Epithelial cell of esophagus (primary cell): ENCODE data around the gene TNFRSF4.

ENCODE experiments used
- DNase-seq: peaks from one replicate; pipeline ENCODE4 v3.0.0; 2010; ENCODE audit warnings: low read depth
- H3K4me3 ChIP-seq: 2 replicates; pipeline ENCODE4 v1.5.1; 2011; ENCODE audit warnings: mild to moderate bottlenecking, low read length, control low read depth
- TF ChIP-seq, protein P1 (sequence below): IDR thresholded peaks from 2 replicates; pipeline ENCODE4 v1.5.1; 2011; ENCODE audit warnings: low read depth, mild to moderate bottlenecking, low read length, control low read depth, inconsistent platforms; ENCODE audit not compliant: insufficient read depth; ENCODE audit errors: missing control alignments

Gene TNFRSF4

DNA sequence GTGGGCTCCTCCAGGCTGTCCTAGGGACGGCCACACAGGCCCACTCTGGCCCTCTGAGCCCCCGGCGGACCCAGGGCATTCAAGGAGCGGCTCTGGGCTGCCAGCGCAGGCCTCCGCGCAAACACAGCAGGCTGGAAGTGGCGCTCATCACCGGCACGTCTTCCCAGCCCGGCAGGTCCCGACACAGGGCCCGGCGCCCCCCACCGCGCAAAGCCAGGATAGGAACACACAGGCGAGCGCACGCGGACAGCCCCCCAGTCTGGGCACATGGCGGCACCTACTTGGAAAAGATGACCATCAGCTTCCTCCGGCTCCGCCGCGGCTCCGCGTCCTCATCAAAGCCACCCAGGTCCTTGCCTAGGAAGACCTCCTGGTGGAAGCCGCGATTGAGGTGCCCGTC is 14.2 kb upstream of the TNFRSF4 start:
- TF ChIP-seq, protein P1, sequence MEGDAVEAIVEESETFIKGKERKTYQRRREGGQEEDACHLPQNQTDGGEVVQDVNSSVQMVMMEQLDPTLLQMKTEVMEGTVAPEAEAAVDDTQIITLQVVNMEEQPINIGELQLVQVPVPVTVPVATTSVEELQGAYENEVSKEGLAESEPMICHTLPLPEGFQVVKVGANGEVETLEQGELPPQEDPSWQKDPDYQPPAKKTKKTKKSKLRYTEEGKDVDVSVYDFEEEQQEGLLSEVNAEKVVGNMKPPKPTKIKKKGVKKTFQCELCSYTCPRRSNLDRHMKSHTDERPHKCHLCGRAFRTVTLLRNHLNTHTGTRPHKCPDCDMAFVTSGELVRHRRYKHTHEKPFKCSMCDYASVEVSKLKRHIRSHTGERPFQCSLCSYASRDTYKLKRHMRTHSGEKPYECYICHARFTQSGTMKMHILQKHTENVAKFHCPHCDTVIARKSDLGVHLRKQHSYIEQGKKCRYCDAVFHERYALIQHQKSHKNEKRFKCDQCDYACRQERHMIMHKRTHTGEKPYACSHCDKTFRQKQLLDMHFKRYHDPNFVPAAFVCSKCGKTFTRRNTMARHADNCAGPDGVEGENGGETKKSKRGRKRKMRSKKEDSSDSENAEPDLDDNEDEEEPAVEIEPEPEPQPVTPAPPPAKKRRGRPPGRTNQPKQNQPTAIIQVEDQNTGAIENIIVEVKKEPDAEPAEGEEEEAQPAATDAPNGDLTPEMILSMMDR, result no peak
- no peak overlapping the region for H3K4me3 ChIP-seq
- no peak for DNase-seq

DNA sequence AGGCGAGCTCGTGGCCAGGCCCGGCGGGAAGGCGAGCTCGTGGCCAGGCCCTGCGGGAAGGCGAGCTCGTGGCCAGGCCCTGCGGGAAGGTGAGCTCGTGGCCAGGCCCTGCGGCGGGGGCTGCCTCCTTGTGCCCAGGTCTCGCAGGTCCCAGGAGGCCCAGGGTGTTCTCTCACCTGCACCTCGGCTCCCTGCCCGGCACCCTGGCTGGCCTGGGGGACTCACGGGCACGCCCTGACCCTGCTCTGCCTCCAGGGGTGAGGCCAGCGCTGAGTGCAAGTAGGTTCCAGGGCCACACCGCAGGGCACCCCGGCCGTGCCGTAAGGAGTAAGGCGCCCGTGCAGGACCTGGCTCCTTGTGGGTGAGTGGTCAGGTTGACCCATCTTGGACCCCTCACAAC is 13.4 kb upstream of the TNFRSF4 start:
- TF ChIP-seq, protein P1, result no peak
- H3K4me3 ChIP-seq, result no peak overlapping the region
- DNase-seq, result no peak

DNA sequence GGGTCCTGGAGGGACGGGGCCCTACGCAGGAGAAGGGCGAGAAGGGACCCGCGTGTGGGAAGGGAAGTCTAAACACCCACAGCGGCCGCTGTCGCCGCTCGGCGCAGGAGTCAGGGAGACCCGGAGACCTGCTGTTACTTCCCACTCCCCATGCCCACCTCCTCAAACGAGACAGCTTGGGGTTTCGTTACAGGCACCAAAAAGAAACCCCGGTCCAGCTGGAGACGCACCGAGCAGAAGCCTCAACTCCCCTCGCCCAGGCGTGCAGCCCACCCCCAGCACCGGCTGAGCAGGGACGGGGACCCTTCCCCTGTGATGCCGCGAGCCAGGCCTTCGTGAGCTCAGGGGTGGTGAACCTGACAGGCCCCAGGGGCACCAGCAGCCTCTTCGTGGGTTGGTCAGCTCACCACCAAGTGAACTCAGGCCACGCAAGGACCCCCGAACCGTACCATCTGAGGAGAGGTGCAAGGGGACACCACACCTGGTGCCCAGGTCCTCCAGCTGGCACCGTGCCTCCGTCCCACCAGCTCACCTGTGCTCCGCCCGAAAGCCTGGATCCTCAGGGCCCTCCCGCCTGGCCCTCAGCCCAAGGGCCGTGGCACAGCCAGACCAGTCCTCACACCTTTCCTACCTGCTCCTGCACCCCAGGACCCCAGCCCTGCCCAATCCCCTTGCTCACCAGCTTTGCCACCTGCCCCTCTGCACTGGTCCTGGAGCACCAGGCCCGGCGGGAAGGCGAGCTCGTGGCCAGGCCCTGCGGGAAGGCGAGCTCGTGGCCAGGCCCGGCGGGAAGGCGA is 12.8 kb upstream of the TNFRSF4 start:
- TF ChIP-seq, protein P1, result no peak
- no peak for DNase-seq
- no peak overlapping the region for H3K4me3 ChIP-seq

DNA sequence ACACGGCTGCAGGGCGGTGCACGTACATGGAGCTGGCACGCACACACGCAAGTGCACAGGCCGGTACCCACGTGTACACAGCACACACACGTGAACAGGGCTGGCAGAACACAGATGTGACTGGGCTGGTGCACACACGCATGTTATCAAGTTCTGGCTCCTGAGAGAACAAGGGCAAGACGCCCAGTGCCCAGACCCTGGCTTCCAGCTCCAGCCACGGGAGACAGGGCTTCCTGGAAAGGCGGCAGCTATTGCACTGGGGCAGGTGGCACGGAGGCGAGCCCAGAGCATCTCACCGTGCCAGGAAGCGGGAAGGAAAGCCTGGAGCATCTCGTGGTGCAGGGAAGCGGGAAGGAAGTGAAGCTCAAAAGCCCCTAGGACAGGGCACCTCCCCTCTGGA is 12.0 kb upstream of the TNFRSF4 start:
- DNase-seq, result no peak
- TF ChIP-seq, protein P1, result no peak
- no peak overlapping the region for H3K4me3 ChIP-seq

DNA sequence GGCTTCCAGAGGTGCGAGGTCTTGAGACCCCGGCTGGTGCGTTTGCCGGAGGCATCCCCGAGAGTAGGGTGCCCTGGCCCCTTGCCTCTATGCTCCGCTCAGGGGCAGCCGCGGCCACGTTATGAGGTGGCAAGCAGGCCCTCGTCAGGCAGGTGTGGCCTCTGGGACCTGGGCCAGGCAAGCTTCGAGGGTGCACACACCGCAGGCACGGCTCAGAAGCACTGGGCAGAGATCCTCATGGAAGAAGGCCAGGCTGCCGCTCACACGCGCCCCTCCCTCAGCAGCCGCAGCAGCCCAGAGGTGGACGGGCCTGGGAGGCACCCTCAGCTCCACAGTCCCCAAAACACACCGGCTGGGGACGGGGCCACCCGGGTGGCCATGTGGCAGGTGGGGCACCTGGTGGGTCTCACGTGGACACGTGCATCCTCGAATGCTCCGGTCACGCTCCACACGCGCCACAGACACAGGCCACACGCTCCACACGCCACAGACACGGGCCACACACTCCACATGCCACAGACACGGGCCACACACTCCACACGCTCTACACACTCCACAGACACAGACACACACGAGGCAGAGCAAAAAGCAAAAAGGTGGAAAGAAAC is 11.4 kb upstream of the TNFRSF4 start:
- no peak overlapping the region for H3K4me3 ChIP-seq
- TF ChIP-seq, protein P1, result no peak
- DNase-seq, result no peak

DNA sequence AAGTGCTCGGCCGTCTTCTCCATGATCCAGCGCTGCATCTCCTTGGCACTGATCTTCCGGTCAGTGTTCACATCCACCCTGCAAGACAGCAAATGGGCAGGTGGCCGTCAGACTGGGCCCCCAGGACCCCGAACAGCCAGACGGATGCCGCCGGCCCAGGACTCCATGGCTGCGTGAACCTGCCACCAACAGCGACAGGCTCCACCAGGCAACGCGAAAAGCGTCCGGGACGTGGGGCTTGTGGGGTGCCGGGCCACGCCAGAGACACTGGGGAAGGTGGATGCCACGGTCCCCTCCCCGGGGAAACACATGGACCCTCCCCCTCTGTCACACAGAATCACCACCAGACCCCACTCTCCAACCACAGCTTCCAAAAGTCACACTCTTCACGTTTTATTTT is 9.9 kb upstream of the TNFRSF4 start:
- no peak overlapping the region for H3K4me3 ChIP-seq
- no peak for DNase-seq
- TF ChIP-seq, protein P1, result no peak
